A549 (cell line): ENCODE results near the gene OR5A1.

ENCODE experiments used
- EP300 ChIP-seq, 2 experiments: fragments of >200 bp; sonication (Bioruptor Twin); formaldehyde crosslinking; IDR thresholded peaks; 2 replicates in 1 of 2; 3 replicates in 1 of 2; pipeline ENCODE4 v1.6.1; 2016 to 2017
- POLR2AphosphoS2 ChIP-seq: conservative IDR thresholded peaks from 2 replicates; pipeline ENCODE4 v1.6.1; 2012; ENCODE audit warnings: low read length, improper control_type of control experiment, inconsistent platforms
- RAD21 ChIP-seq, 2 experiments: fragments of >200 bp in 1 of 2; sonication (Bioruptor Twin) in 1 of 2; formaldehyde crosslinking in 1 of 2; IDR thresholded peaks in 1 of 2; conservative IDR thresholded peaks in 1 of 2; 2 replicates in 1 of 2; 3 replicates in 1 of 2; pipeline ENCODE4 v1.6.1; 2012 to 2018; ENCODE audit warnings: inconsistent platforms in 1 of 2
- ZC3H11A ChIP-seq: fragments of 450-650 bp; IDR thresholded peaks from 2 replicates; pipeline ENCODE4 v1.6.1; 2014; ENCODE audit warnings: antibody characterized with exemption, mild to moderate bottlenecking
- TF ChIP-seq, protein P1 (sequence below): fragments of >200 bp; sonication (Bioruptor Twin); formaldehyde crosslinking; IDR thresholded peaks from 3 replicates; pipeline ENCODE4 v1.5.1; 2016
- TF ChIP-seq, protein P2 (sequence below): fragments of 450-650 bp; IDR thresholded peaks from 2 replicates; pipeline ENCODE4 v1.6.1; 2014; ENCODE audit warnings: antibody characterized with exemption
- TF ChIP-seq, protein P3 (sequence below): fragments of 200-600 bp; sonication (generic); IDR thresholded peaks from 2 replicates; pipeline ENCODE4 v1.6.1; 2016; ENCODE audit warnings: antibody characterized with exemption, mild to moderate bottlenecking, moderate library complexity
- TF ChIP-seq, protein P4 (sequence below): IDR thresholded peaks from 2 replicates; pipeline ENCODE4 v1.6.1; 2012
- TF ChIP-seq, protein P5 (sequence below): fragments of 150-350 bp; IDR thresholded peaks from 2 replicates; pipeline ENCODE4 v1.6.1; 2014; ENCODE audit warnings: low read depth, mild to moderate bottlenecking, low read length

DNA sequence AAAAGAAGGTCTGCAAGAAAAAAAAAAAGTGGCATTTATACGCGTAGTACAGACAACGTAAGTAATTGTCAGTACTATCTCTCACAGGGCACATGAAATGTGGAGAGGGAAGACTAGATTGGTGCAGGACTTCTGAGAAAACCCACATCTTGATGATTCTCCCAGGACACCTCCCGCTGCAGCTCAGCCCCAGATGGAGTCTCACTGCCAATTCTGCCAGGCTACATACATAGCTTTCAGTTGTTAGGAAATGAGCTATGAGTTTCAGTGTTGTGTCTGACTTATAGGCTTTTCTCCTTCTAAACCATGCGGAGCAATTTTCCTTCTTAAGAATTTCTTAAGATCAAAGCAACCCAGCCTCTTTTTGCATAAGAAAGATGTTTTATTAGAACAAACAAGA, 19.7 kb upstream of the OR5A1 start:
- TF ChIP-seq, protein P1, sequence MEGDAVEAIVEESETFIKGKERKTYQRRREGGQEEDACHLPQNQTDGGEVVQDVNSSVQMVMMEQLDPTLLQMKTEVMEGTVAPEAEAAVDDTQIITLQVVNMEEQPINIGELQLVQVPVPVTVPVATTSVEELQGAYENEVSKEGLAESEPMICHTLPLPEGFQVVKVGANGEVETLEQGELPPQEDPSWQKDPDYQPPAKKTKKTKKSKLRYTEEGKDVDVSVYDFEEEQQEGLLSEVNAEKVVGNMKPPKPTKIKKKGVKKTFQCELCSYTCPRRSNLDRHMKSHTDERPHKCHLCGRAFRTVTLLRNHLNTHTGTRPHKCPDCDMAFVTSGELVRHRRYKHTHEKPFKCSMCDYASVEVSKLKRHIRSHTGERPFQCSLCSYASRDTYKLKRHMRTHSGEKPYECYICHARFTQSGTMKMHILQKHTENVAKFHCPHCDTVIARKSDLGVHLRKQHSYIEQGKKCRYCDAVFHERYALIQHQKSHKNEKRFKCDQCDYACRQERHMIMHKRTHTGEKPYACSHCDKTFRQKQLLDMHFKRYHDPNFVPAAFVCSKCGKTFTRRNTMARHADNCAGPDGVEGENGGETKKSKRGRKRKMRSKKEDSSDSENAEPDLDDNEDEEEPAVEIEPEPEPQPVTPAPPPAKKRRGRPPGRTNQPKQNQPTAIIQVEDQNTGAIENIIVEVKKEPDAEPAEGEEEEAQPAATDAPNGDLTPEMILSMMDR = no peak
- TF ChIP-seq RAD21 (conservative IDR thresholded peaks at IDR 0.05 in 1 of 2, IDR thresholded peaks at IDR 0.05 in 1 of 2) = no peak
- TF ChIP-seq POLR2AphosphoS2 = no peak
- TF ChIP-seq, protein P2, sequence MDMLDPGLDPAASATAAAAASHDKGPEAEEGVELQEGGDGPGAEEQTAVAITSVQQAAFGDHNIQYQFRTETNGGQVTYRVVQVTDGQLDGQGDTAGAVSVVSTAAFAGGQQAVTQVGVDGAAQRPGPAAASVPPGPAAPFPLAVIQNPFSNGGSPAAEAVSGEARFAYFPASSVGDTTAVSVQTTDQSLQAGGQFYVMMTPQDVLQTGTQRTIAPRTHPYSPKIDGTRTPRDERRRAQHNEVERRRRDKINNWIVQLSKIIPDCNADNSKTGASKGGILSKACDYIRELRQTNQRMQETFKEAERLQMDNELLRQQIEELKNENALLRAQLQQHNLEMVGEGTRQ = no peak
- TF ChIP-seq, protein P3, sequence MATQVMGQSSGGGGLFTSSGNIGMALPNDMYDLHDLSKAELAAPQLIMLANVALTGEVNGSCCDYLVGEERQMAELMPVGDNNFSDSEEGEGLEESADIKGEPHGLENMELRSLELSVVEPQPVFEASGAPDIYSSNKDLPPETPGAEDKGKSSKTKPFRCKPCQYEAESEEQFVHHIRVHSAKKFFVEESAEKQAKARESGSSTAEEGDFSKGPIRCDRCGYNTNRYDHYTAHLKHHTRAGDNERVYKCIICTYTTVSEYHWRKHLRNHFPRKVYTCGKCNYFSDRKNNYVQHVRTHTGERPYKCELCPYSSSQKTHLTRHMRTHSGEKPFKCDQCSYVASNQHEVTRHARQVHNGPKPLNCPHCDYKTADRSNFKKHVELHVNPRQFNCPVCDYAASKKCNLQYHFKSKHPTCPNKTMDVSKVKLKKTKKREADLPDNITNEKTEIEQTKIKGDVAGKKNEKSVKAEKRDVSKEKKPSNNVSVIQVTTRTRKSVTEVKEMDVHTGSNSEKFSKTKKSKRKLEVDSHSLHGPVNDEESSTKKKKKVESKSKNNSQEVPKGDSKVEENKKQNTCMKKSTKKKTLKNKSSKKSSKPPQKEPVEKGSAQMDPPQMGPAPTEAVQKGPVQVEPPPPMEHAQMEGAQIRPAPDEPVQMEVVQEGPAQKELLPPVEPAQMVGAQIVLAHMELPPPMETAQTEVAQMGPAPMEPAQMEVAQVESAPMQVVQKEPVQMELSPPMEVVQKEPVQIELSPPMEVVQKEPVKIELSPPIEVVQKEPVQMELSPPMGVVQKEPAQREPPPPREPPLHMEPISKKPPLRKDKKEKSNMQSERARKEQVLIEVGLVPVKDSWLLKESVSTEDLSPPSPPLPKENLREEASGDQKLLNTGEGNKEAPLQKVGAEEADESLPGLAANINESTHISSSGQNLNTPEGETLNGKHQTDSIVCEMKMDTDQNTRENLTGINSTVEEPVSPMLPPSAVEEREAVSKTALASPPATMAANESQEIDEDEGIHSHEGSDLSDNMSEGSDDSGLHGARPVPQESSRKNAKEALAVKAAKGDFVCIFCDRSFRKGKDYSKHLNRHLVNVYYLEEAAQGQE = no peak
- no peak for TF ChIP-seq EP300 (IDR thresholded peaks at IDR 0.05)
- no peak for TF ChIP-seq ZC3H11A
- TF ChIP-seq, protein P4, sequence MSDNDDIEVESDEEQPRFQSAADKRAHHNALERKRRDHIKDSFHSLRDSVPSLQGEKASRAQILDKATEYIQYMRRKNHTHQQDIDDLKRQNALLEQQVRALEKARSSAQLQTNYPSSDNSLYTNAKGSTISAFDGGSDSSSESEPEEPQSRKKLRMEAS = no peak
- TF ChIP-seq, protein P5, sequence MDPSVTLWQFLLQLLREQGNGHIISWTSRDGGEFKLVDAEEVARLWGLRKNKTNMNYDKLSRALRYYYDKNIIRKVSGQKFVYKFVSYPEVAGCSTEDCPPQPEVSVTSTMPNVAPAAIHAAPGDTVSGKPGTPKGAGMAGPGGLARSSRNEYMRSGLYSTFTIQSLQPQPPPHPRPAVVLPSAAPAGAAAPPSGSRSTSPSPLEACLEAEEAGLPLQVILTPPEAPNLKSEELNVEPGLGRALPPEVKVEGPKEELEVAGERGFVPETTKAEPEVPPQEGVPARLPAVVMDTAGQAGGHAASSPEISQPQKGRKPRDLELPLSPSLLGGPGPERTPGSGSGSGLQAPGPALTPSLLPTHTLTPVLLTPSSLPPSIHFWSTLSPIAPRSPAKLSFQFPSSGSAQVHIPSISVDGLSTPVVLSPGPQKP = no peak
